ENCODE measurements around the gene IFRD2. TPM values are rescaled to one million over a fixed set of nuclear protein-coding genes. Genes with fewer than 3 reads are reported as not detected.
A peak's percentile ranks its signal among the peaks of the same experiment; 100 is the strongest.

Gene IFRD2
- total and polyA plus RNA-seq, 2 of the 13 experiments (the other 11 are each of a cell fraction or from before 2014, with no cell fraction given): 32.8 to 96.1 TPM

DNA sequence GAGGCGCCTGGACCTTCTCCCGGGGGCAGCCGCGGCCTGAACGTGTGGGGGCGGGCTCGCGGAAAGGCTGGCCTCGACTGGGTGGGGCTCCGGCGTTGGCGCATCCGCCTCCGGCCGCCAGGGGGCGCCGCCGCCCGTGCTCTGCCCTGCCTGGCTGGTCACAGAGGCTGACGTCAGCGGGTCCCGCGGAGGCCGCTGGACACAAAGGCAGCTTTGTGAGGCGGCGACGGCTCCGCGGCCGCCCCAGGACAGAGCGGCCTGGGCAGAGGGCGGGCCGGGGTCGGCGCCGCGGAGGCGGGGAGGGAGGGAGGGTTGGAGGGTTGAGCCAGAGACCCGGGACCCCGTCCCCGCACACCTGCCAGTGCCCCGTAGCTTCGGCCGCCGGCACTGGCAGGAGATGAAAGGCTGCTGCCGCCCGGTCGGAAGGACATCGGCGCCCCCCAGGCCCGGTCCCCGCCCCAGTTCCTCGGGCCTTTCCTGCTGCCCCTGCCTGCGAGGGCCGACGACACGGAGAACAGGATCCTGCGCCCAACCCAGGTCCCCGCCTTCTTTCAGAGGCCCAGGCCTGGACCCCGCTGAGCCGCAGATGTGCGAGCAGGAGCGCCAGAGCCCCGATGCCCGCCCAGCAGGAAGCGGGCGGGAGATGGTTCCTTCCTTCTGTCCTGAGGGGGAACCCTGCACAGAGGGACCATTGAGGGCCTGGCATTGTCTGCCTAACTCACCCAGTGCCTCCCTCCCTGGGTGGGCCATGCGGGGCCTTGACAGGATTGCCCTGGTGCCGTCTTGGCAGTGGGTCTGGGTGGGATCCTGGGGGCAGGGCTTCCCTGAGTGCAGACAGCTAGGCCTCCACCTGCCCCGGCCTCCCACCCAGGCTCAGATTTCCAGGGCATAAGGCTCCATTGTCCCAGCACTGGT lies 31.9 kb downstream of the IFRD2 start (continued):
- TF ChIP-seq MEIS2 (CRISPR knock-in tag; IDR thresholded peaks at IDR 0.05) (peak; percentile 85), MEIS1 (CRISPR knock-in tag; IDR thresholded peaks at IDR 0.05; ENCODE audit: borderline replicate concordance) (no peak), IKZF5 (CRISPR knock-in tag; IDR thresholded peaks at IDR 0.05) (peak; percentile 75; the same call in 1 of the 2 replicates), ZNF713 (CRISPR knock-in tag; IDR thresholded peaks at IDR 0.05) (peak; percentile 55; the same call in 1 of the 2 replicates), SCMH1 (CRISPR knock-in tag; IDR thresholded peaks at IDR 0.05; ENCODE audit: borderline replicate concordance) (no peak), BATF2 (CRISPR knock-in tag; IDR thresholded peaks at IDR 0.05) (no peak; the same call in 1 of the 2 replicates), RFX5 (IDR thresholded peaks at IDR 0.05; ENCODE audit: low read depth, low read length) (no peak), ZNF280B (CRISPR knock-in tag; IDR thresholded peaks at IDR 0.05; ENCODE audit: borderline replicate concordance) (no peak), PHF8 (CRISPR knock-in tag; IDR thresholded peaks at IDR 0.05) (peak; percentile 82), FIP1L1 (IDR thresholded peaks at IDR 0.05; ENCODE audit: borderline replicate concordance, insufficient read depth, low read depth, low read length) (no peak), ZNF879 (CRISPR knock-in tag; IDR thresholded peaks at IDR 0.05) (no peak), ZBTB44 (CRISPR knock-in tag; IDR thresholded peaks at IDR 0.05) (no peak; the same call in 1 of the 2 replicates), RAD21 (CRISPR knock-in tag; IDR thresholded peaks at IDR 0.05) (peak; percentile 100)
- TF ChIP-seq, protein P1, sequence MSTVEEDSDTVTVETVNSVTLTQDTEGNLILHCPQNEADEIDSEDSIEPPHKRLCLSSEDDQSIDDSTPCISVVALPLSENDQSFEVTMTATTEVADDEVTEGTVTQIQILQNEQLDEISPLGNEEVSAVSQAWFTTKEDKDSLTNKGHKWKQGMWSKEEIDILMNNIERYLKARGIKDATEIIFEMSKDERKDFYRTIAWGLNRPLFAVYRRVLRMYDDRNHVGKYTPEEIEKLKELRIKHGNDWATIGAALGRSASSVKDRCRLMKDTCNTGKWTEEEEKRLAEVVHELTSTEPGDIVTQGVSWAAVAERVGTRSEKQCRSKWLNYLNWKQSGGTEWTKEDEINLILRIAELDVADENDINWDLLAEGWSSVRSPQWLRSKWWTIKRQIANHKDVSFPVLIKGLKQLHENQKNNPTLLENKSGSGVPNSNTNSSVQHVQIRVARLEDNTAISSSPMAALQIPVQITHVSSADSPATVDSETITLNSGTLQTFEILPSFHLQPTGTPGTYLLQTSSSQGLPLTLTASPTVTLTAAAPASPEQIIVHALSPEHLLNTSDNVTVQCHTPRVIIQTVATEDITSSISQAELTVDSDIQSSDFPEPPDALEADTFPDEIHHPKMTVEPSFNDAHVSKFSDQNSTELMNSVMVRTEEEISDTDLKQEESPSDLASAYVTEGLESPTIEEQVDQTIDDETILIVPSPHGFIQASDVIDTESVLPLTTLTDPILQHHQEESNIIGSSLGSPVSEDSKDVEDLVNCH (CRISPR knock-in tag; IDR thresholded peaks at IDR 0.05): no peak
- TF ChIP-seq, protein P2, sequence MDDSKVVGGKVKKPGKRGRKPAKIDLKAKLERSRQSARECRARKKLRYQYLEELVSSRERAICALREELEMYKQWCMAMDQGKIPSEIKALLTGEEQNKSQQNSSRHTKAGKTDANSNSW (CRISPR knock-in tag; IDR thresholded peaks at IDR 0.05; ENCODE audit: borderline replicate concordance): no peak
- TF ChIP-seq, protein P3, sequence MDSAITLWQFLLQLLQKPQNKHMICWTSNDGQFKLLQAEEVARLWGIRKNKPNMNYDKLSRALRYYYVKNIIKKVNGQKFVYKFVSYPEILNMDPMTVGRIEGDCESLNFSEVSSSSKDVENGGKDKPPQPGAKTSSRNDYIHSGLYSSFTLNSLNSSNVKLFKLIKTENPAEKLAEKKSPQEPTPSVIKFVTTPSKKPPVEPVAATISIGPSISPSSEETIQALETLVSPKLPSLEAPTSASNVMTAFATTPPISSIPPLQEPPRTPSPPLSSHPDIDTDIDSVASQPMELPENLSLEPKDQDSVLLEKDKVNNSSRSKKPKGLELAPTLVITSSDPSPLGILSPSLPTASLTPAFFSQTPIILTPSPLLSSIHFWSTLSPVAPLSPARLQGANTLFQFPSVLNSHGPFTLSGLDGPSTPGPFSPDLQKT (CRISPR knock-in tag; IDR thresholded peaks at IDR 0.05; ENCODE audit: borderline replicate concordance): no peak

All from HepG2 (cell line).